ENCODE data around the gene BRD3OS. TPM values are rescaled to one million over a fixed set of nuclear protein-coding genes. Genes with fewer than 3 reads are reported as not detected.

Gene BRD3OS
- 7.5 and 7.6 TPM in 2 replicates for total RNA-seq (2013; cell fraction: nucleolus; rRNA removed)
- total RNA-seq (2014; rRNA removed) (11.5 and 12.4 TPM in 2 replicates), total RNA-seq (2014; rRNA removed; fragmentation: Illumina TruSeq; extraction: Trizol) (5.4 and 6.3 TPM in 2 replicates), total RNA-seq (2021) (12.8 and 13.6 TPM in 2 replicates), polyA plus RNA-seq (2011; rRNA removed) (5.6 and 7.0 TPM in 2 replicates), polyA plus RNA-seq (2014; fragmentation: Illumina TruSeq; extraction: Trizol) (7.6 and 10.0 TPM in 2 replicates), polyA plus RNA-seq (2014; fragmentation: Nextera tagmentation; extraction: Ambion mirVana) (1 to 10 TPM; 2.1 to 2.6 TPM), polyA plus RNA-seq (2014; rRNA removed) (12.7 and 12.9 TPM in 2 replicates), polyA plus RNA-seq (2016; fragmentation: Nextera tagmentation; extraction: Ambion mirVana) (10 to 100 TPM; 13.6 to 13.7 TPM), polyA minus RNA-seq (2011; rRNA and poly(A)+ RNA removed) (2.2 and 6.0 TPM in 2 replicates), Bru-seq, nascent RNA (percentile 52 among the genes with signal in this experiment), BruChase-seq, experiment 1, labeled RNA remaining after a 6-hour chase (percentile 59 among the genes with signal in this experiment), BruChase-seq, experiment 2, labeled RNA remaining after a 2-hour chase (percentile 58 among the genes with signal in this experiment)
- polyA plus RNA-seq (2011; ENCODE audit: low read depth): 4.9 TPM
- 6.1 and 6.4 TPM in 2 replicates for polyA plus RNA-seq (2011; cell fraction: cytosol; rRNA removed)
- 5.9 and 7.8 TPM in 2 replicates for polyA plus RNA-seq (2011; cell fraction: nucleus; rRNA removed)
- polyA plus RNA-seq (2012): 8.5 and 9.0 TPM in 2 replicates
- 2.3 and 3.2 TPM in 2 replicates for polyA minus RNA-seq (2011; cell fraction: cytosol; rRNA and poly(A)+ RNA removed)
- polyA minus RNA-seq (2011; cell fraction: nucleus; rRNA and poly(A)+ RNA removed): 5.2 and 6.1 TPM in 2 replicates
- long read RNA-seq, experiment 1, full-length matches to known transcripts: 19 of 26 reads
- long read RNA-seq, experiment 1, partial matches to known transcripts: 1 of 26 reads
- long read RNA-seq, experiment 1, other reads (novel, unspliced or antisense): 6 of 26 reads
- long read RNA-seq, experiment 2, full-length matches to known transcripts: 7 of 13 reads
- long read RNA-seq, experiment 2, partial matches to known transcripts: 0 of 13 reads
- long read RNA-seq, experiment 2, other reads (novel, unspliced or antisense): 6 of 13 reads

- ATAC-seq (peak; percentile 95), FAIRE-seq (peak; percentile 99), DNase-seq (ENCODE audit: low read depth, low spot score) (peak; percentile 93)
- Histone ChIP-seq H3K4me2 (ENCODE audit: control insufficient read depth, insufficient read depth) (peak within 1 kb of the TSS; percentile 94), H4K20me1 (ENCODE audit: control insufficient read depth, insufficient read depth) (no peaks in the 10 kb centered on the region), H3K4me3 (peak within 1 kb of the TSS; percentile 89), H2AFZ (ENCODE audit: control insufficient read depth, low read depth, low read length) (peak within 1 kb of the TSS; percentile 87), H3K27ac (ENCODE audit: control insufficient read depth, insufficient read depth) (no peak within 1 kb of the TSS; the same call in 1 of the 2 replicates), H3K4me1 (ENCODE audit: control insufficient read depth, insufficient read depth, low read length) (peaks cover 5% of the 10 kb centered on the region), H3K27me3 (replicated peaks in 1 of 2; ENCODE audit: control insufficient read depth in 2 of 2, insufficient read depth in 2 of 2, low read length in 1 of 2) (no peaks in the 10 kb centered on the region), H3K9ac (ENCODE audit: control insufficient read depth, insufficient read depth, low read length) (peak within 1 kb of the TSS; percentile 62), H3K79me2 (ENCODE audit: control insufficient read depth, insufficient read depth, low read length) (no peaks in the 10 kb centered on the region), H3K36me3 (ENCODE audit: control insufficient read depth in 2 of 2, insufficient read depth in 2 of 2, low read length in 1 of 2) (no peaks in the 10 kb centered on the region; a peak in 2 of 4 replicates), H3K9me3 (replicated peaks; ENCODE audit: control insufficient read depth, insufficient read depth, low read length) (no peaks in the 10 kb centered on the region)
- RAD21 ChIA-PET (ENCODE audit: unreplicated experiment): interaction anchor here (0.7 to 2.3 kb wide), 7 partner anchors 18 to 140 kb away, joined by 3 to 7 read pairs (median 3); partner anchors contain the start of gene WDR5
- intact Hi-C loops (cut with micrococcal nuclease; ENCODE audit: unreplicated experiment): loop anchor here (1.0 kb wide), 1 partner anchor 34 kb away; no protein-coding TSS in a partner anchor
- in situ Hi-C loops (cut with MboI): loop anchor here (25.0 kb wide), 1 partner anchor 488 kb away; the partner anchor contains the start of gene ADAMTSL2
- no TSS peak for BruUV-seq (replicated peaks)
- CTCF ChIA-PET: interaction anchor here (1.0 to 1.6 kb wide), 4 partner anchors 8 to 243 kb away, joined by 3 to 5 read pairs (median 3); no protein-coding TSS in a partner anchor
- WGBS (ENCODE audit: insufficient coverage, insufficient replicate concordance, low lambda C conversion rate, missing lambda C conversion rate): 3% methylated on average over 20 of the region's 43 CpGs
- SMC1A ChIA-PET (ENCODE audit: uncharacterized antibody, unreplicated experiment): interaction anchor here (0.8 to 1.8 kb wide), 6 partner anchors 16 to 248 kb away, joined by 3 to 5 read pairs (median 4); no protein-coding TSS in a partner anchor
- POLR2A ChIA-PET: interaction anchor here (0.6 to 1.1 kb wide), 11 partner anchors 18 to 910 kb away, joined by 3 to 11 read pairs (median 3); partner anchors contain the start of gene WDR5
- TF ChIP-seq EGR1 (IDR thresholded peaks at IDR 0.05; ENCODE audit: borderline replicate concordance in 1 of 2, low read depth in 2 of 2, low read length in 2 of 2) (peak; percentile 25 to 67), ZBTB40 (IDR thresholded peaks at IDR 0.05; ENCODE audit: borderline replicate concordance) (no peak), LARP7 (IDR thresholded peaks at IDR 0.05) (peak; percentile 69), USF2 (IDR thresholded peaks at IDR 0.05; ENCODE audit: borderline replicate concordance, low read depth, low read length) (no peak), CEBPB (IDR thresholded peaks at IDR 0.05; ENCODE audit: borderline replicate concordance in 1 of 2, low read depth in 2 of 2, low read length in 2 of 2) (no peak), YY1 (IDR thresholded peaks at IDR 0.05; ENCODE audit: low read depth, low read length) (peak; percentile 89), SMC3 (IDR thresholded peaks at IDR 0.05; ENCODE audit: borderline replicate concordance, low read length) (no peak), FOXK2 (IDR thresholded peaks at IDR 0.05) (no peak), KDM1A (IDR thresholded peaks at IDR 0.05; ENCODE audit: borderline replicate concordance) (no peak)
Observed at GRCh38 chr9:134024828-134025605, at the start of gene BRD3OS. Gene BRD3OS (plus strand): TSS chr9:134025481. CDS start chr9:134026748, 1,267 bp downstream.

Measured in GM12878 (cell line).